ENCODE results near the gene MRPL39.

DNA sequence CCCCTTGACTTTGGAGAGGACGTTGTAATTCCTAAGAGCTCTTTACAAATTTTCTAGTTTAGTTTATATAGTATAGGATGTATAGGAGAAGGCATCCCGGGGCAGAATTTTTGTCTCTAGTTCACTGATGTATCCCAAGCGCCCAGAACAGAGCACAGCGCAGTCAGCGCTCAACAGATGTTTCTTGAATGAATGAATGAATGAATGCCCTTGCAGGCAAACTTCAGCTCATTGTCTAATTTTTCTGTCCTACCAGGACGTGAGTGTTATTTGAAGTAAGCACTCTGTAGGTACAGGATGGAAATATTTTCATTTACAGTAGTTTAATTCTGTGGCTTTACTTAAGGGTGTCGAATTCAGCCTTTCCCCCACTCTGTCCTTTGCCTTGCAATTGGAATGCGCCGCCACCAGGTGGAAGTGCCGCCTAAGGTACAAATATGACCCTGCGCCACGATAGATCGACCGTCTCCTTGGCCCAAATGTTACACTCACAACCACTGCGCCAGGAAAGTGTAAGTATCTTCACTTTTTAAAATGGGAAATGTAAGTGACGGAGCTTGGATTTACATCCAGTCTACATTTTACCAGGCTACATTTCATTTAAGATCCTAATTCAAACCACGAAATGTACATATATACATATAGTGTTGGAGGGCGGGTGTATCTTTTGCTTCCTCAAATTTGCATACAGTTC lies 910 bp upstream of the MRPL39 start:
- no peak for TF ChIP-seq POLR2A (IDR thresholded peaks at IDR 0.05; ENCODE audit: low read depth, low read length)
- no peak for TF ChIP-seq SPI1 (IDR thresholded peaks at IDR 0.05; ENCODE audit: low read depth, low read length)
- TF ChIP-seq POLR2AphosphoS5 (IDR thresholded peaks at IDR 0.05; ENCODE audit: low read depth, low read length), result no peak
